ENCODE results near the gene TOMM5.

DNA sequence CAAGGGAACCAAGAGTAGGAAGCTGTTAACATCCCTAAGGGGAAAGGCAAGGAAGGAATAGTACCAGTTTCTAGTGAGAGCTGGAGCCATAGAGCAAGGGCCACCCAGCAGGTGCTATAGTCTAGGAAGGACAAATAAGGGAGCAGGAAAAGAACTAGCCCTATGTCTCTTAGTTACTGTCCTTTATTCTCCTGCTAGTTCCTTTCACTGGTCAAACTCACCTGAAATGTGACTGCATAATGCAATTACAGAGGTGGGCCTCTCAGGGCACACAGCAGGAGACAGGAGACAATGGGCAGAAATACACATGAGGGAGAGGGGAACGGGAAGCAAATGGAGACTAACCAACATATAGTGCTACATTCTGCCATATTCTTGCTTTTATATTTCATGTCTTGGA, 31.7 kb upstream of the TOMM5 start:
- TF ChIP-seq, protein P1, sequence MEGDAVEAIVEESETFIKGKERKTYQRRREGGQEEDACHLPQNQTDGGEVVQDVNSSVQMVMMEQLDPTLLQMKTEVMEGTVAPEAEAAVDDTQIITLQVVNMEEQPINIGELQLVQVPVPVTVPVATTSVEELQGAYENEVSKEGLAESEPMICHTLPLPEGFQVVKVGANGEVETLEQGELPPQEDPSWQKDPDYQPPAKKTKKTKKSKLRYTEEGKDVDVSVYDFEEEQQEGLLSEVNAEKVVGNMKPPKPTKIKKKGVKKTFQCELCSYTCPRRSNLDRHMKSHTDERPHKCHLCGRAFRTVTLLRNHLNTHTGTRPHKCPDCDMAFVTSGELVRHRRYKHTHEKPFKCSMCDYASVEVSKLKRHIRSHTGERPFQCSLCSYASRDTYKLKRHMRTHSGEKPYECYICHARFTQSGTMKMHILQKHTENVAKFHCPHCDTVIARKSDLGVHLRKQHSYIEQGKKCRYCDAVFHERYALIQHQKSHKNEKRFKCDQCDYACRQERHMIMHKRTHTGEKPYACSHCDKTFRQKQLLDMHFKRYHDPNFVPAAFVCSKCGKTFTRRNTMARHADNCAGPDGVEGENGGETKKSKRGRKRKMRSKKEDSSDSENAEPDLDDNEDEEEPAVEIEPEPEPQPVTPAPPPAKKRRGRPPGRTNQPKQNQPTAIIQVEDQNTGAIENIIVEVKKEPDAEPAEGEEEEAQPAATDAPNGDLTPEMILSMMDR (IDR thresholded peaks at IDR 0.05): no peak
- TF ChIP-seq EP300 (IDR thresholded peaks at IDR 0.05): no peak

Measured in suprapubic skin (tissue), 3 donors.